ENCODE measurements around the gene UBAP2.

The UBAP2 gene

GRCh38 chr9:34072410-34072809 is 23.7 kb upstream of the UBAP2 start:
- in situ Hi-C loops (cut with MboI; ENCODE audit: low sequenced_read_pairs, unreplicated experiment), result no loop called here
- no peak for TF ChIP-seq CTCF (IDR thresholded peaks at IDR 0.05; ENCODE audit: borderline replicate concordance, control extremely low read depth, extremely low read depth, insufficient read depth, missing control alignments)
- DNase-seq (ENCODE audit: low spot score), result no peak

GRCh38 chr9:34070606-34071324 is 22.1 kb upstream of the UBAP2 start:
- no peak for DNase-seq (ENCODE audit: low spot score)
- TF ChIP-seq CTCF (IDR thresholded peaks at IDR 0.05; ENCODE audit: borderline replicate concordance, control extremely low read depth, extremely low read depth, insufficient read depth, missing control alignments), result no peak
- in situ Hi-C loops (cut with MboI; ENCODE audit: low sequenced_read_pairs, unreplicated experiment), result no loop called here

DNA sequence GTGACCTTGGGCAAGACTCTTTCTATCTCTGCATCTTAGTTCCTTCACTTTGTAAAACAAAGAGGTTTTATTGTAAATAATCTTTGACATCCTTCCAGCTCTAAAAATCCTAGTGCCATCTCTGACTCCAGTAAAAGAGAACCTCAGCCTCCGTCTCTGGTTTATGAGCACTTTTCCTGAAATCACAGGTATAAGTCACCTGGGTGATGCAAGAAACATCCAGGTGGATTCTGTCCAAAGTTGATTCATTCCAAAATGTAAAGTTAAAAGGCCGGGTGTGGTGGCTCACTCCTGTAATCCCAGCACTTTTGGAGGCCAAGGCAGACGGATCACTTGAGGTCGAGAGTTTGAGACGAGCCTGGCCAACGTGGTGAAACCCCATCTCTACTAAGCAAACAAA is 21.1 kb upstream of the UBAP2 start:
- DNase-seq (ENCODE audit: low spot score), result no peak
- in situ Hi-C loops (cut with MboI; ENCODE audit: low sequenced_read_pairs, unreplicated experiment), result no loop called here
- no peak for TF ChIP-seq CTCF (IDR thresholded peaks at IDR 0.05; ENCODE audit: borderline replicate concordance, control extremely low read depth, extremely low read depth, insufficient read depth, missing control alignments)

DNA sequence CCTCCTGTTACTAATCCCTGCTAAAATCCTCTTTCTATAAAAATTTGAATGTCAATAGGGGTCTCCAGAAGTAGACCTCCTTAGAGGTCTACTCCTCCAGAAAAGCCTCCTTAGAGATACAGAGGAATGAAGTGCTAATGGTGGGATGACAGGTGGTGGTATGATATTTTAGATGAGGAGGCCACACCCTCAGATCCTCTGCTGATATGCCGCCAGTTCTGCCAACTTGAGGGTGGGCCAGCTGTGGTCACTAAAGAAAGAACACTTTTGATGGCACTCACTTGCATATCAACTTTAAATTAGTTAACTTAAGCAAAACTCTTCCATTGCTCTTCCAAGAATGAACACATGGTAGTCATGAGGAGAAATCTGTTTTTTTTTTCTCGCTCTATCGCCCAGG is 16.9 kb upstream of the UBAP2 start:
- in situ Hi-C loops (cut with MboI; ENCODE audit: low sequenced_read_pairs, unreplicated experiment), result no loop called here

GRCh38 chr9:34059954-34060353 is 11.3 kb upstream of the UBAP2 start:
- in situ Hi-C loops (cut with MboI; ENCODE audit: low sequenced_read_pairs, unreplicated experiment), result no loop called here
- no peak for TF ChIP-seq CTCF (IDR thresholded peaks at IDR 0.05; ENCODE audit: borderline replicate concordance, control extremely low read depth, extremely low read depth, insufficient read depth, missing control alignments)
- no peak for DNase-seq (ENCODE audit: low spot score)

More for the DNA sequence above, 16.9 kb upstream of the UBAP2 start:
- no peak for DNase-seq (ENCODE audit: low spot score)
- no peak for TF ChIP-seq CTCF (IDR thresholded peaks at IDR 0.05; ENCODE audit: borderline replicate concordance, control extremely low read depth, extremely low read depth, insufficient read depth, missing control alignments)

- in situ Hi-C loops (cut with MboI; ENCODE audit: low sequenced_read_pairs, unreplicated experiment), result no loop called here
- TF ChIP-seq CTCF (IDR thresholded peaks at IDR 0.05; ENCODE audit: borderline replicate concordance, control extremely low read depth, extremely low read depth, insufficient read depth, missing control alignments), result no peak
- DNase-seq (ENCODE audit: low spot score), result no peak
Observed at GRCh38 chr9:34059281-34059680, 10.6 kb upstream of the UBAP2 start.
